Activated effector memory CD4-positive, alpha-beta T cell treated with anti-CD3 and anti-CD28 coated beads, Interleukin-2, amount 50 U/mL, for 16 hours (primary cell): Measurements from ENCODE around the gene EPHA4.

Experiments used
- DNase-seq: peaks from one replicate; pipeline ENCODE4 v3.0.0-alpha.2; 2020

The EPHA4 gene

DNA sequence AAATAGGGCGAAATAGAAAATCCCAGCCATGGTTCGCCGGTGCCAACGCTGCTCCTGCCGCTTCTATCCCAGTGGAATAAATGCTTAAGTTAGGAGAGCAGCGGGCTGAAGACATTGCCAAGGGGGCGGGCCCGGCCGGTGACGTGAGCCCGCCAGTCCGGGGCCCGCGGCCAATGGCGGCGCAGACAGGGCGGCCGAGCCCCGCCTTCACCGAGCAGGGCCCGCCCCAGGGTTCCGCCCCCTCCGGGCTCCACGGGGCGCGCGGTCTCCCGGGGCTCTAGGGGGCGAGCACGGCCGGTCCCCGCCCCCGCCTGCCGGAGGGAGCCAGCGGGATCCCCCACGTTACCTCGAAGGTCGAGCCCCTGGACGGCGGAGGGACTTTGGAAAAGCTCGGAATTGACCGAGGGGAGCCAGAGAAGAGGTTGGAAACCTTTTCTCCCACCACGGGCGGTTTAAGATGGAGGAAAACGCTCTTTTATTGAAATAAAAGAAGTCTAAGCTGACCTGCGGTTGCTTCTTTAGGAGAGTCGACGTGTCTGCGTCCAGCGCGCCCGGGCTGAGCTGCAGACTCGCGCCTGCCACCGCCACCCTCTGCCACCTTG, at the start of gene EPHA4:
Gene EPHA4 (minus strand): TSS at position 86 of the 602 bp plus-strand sequence. CDS start 56 bp downstream, at position 30.
- peak; percentile 96 for DNase-seq

DNA sequence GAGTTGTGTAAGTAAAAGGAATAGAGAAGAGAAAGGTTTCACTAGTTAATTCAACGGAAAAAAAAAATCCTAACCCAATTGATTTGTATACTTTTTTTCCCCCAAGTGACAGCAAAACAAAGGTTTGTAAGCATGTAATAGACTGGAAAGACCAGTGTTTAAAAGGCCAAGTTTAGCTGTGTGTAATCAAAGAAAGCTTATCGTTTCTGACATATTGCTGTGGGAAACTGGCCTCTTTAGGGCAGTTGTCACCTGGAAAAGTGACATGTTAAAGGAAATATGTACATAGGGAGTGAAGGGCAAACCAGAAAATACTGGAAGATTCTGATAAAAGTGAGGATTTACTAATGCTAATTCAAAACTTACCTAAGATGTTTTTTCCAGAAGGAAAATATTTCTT, 45.9 kb upstream of the EPHA4 start:
- DNase-seq, result no peak

DNA sequence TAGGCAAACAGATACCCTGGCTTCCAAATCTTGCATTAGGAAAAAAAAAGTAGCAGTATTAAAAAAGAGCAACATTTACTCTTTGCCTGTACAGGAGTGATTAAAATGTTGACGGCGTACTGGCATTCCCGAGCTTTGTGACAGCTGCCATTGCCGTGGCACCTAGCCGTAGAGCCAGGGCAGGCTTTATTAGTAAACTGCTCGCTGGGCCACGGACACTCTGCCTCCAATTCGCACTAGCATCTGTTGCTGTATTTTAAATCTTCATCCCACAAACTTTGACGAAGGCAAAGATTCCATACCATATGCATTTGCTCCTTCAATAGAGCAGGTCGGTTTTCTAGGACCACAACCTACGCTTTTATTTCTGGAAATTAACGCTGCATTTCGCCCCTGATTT, 44.5 kb upstream of the EPHA4 start:
- no peak for DNase-seq

DNA sequence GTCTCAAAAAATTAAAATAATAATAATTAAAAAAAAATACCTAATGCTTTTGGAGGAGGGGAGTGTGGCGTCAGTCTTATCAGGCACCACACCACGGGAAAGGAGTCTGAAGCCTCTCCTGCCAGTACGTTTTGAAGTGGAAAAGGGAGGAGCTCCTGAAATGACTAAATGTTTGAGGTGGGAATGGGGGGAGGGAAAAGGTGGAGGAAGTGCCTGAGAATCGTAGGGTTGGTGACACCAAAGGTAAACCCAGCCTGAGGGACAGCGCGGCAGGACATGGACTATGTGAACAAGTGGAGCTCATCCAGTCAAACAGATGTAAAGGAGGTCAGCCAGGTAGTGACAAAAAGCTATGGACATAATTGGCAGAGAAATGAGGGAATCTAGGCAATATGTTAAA, 42.2 kb upstream of the EPHA4 start:
- no peak for DNase-seq

DNA sequence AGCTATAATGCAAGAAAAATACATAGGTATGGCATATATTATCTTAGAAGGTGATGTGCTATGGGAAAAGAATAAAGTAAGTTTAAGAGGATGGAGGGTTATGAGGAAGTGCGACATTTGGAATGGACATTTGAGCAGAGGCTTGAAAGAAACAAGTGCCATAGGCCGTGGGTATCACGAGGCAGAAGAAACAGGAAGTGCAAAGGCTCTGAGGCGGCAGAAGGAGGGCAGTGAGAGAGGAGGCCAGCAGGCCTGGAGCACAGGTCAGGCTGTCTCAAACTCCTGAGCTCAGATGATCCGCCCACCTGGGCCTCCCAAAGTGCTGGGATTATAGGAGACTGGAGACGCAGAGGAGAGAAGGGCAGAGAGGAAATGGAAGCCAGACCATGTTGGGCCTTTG, 40.7 kb upstream of the EPHA4 start:
- DNase-seq, result no peak

DNA sequence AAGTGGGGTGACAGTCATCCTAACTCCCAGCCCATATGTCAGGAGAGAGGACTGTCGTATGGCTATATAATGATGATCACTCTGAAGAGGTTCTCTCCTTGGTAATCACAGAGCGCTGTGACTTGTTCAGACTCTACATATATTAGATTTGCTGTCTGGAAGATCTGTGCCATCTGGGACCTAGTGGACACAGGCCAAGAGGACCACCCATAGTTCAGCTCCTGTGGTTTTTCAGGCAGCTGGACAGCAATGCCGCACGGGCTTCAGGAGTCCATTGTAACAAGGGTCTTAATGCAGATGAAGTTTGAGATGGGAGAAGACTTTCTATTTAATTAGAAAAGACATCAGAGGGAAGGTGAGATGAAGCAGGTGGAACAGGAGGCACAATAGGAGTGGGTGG, 40.1 kb upstream of the EPHA4 start:
- DNase-seq, result no peak

DNA sequence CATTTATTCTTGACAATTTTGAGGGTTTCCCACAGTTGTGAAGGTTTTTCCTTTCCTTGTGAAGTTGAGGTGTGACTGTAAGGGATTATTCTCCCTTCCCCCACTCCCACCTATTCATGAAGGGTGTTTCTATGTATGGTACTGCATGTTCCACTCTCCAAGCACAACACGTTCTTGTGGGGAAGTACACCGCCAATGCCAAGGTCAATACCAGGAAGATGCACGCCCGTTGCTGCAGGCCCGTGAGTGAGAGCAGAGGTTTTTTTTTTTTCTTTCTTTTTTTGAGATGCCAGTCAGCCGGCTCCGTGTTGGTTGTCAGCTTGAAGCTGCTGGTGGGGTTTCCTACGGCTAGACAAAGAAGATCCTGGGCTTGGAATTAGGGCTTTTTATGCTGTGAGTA, 38.6 kb upstream of the EPHA4 start:
- no peak for DNase-seq

DNA sequence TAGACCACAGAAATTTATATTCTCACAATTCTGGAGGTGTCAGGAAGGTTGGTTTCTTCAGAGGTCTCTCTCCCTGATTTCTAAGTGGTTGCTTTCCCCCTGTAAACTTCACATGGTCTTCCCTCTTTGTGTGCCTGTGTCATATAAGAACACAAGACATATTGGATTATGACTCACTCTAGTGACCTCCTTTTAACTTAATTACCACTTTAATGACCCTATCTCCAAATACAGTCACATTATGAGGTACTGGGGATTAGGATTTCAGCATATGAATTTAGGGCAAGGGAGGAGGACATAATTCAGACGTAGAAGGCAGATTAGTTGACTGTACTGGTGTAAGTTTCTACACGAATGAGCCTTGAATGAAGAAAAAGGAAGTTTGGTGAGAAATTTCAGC, 38.2 kb upstream of the EPHA4 start:
- DNase-seq, result no peak

DNA sequence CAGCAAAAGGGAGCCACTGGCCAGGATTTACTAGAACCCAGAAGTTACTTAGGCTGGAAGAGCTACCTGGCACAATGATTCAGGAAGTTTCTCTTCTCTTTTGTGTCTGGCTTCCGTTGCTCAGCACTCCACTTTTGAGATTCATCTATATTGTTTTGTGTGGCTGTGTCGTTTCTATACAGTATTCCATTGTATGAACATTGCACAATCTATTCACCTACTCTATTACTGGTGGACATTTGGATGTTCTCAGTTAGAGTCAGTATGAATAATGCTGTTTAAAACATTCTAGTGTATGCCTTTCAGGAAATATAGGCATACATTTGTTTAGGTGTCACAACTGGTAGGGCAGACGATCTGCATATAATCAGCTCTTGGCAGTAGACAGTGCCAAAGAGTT, 36.3 kb upstream of the EPHA4 start:
- DNase-seq, result no peak

DNA sequence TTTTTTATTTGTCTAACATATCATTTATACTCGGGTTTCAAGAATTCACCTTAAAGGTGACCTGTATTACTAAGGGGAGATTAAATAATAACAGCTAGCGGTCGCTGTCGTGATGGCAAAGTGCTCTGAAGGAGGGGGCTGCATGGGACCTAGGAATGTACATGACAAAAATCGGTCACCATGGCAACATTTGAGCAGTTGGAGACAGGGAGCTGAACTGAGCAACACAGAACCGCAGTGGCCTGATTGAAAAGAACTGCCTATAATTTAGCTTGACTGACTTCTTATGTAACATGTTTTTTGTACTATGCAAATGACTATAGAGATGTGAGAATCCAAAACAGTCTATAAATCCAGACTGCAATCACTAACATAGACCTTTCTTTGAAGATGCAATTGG, 34.3 kb upstream of the EPHA4 start:
- no peak for DNase-seq

DNA sequence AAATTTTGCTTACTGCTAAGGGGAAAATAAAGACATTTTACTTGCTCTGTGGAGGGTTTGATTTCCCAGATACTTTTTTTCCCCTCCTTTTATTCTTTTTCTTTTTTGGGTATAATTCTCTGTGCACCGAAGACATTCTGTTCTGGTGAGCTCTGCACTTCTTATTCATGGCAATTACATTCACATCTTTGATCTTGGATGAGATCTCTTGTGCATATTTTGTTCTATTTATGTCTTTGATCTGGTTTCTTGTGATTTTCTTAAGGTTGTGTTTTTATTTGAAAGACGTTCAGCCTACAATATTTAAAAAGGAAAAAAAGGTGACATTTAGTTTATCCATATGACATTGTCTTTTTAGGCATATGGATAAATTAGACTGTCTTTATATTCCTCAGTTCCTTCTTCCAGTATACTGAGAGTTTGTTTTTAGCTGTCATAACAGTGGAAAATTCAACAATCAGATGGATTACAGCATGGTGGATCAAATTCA, 33.7 kb upstream of the EPHA4 start:
- DNase-seq, result no peak

DNA sequence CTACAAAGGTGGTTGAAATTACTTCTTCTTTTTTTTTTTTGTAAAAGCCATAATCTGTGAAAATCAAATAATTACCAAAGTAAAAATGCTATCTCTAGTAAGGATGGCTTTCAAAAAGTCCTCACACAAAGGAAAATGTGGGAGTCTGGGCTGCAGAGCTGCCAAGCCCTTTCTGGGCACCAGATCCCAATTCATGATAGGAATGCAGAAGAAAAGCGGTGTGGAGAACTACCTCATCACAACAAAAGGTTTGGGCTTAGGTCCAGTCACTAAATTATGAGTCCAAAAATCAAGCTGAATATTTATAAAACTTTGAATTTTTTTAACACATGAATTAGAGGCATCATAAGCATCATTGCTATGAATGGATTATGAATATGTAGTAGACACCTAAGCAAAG, 30.8 kb upstream of the EPHA4 start:
- DNase-seq, result no peak

DNA sequence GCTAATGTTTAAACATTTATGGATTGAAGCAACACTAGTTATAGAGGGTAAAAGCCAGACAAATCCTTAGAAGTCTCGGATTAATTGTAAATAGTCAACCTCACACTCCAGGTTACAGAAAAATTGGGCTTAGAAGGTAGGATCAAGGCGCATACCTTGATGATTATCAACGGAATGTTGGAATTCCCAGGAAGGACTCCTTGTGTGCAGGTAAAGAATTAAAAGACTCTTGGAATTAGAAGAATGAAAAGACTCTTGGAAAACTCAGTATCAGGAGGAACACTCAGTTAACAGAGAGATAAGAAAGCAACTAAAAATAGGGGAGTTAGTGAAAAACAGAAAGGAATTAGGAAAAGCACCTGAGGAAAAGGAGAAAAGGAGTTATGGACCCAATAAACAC, 29.3 kb upstream of the EPHA4 start:
- no peak for DNase-seq

DNA sequence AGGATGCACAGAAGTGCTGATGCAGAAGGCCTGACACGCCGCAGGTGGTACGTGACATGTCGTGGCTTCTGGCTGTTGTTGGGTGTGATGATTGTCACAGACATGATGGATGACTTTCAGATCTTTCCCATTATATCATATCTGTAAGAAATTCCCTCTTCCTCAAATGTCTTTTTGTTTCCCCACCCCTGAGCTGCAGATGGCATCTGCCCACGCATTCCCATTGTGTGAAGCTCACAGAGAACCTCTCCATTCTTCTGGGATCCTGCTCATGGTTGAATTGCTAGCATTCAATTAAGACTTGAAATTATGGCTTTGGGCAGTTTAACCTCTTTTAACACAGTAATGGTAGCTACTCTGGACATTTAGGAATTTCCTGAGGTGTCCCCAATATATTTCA, 28.3 kb upstream of the EPHA4 start:
- no peak for DNase-seq

DNA sequence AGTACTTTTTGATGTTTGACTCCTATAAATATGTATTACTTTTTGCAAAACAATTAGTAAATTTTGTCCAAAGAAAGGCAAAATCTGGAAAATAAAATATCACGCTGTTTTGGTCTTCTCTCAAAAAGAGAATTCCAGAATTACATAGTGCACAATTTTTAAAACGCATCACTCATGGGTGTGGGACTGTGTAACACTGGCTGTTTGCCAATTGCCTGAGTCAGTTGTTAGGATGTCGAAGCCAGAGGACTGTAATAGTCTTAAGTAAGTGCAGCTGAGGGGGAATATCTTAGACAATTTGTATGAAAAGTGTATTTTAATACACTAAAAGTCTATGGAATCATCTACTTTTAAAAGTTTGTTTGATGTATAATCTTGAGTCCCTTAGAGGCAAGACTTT, 24.1 kb upstream of the EPHA4 start:
- no peak for DNase-seq

DNA sequence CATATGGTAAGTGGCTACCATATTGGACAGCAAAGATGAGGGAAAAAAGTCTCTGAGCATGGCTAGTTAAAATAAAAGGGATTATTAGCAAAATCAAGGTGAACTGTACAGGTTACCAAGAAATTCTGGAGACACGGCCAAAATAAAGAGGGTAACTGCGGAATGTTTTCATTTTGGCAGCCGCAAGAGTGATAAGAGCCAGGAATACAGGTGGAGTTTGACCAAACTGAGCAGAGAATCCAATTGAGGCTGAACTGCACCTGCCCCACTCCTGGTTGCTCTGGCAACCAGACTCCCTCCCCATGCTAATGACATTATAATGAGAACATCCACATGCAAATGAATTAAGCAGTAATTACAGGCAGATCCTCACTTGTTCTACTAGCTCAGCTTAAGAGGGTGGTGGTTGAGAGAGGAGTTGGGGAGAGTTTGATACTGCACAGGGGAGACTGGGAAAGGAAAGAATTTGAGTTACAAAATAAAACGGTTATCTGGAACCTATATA, 18.8 kb upstream of the EPHA4 start:
- DNase-seq, result no peak

DNA sequence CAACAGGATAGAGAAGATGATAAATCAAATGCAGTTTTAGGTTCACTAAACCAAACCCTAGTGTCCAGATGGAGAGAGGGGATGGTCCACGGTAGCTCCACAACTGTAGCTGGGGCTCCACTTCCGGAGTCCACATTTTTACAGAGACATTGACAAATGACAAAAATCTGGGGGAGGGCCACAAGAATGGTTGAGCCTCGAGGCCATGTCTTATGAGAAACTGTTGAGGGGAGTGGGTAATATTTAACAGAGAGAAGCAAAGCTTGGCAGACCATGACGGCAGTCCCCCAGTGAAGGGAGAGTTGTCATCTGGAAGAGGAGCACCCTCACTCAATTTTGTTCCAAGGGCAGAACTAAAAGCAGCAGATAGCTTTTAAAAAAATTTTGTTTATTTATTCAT, 17.6 kb upstream of the EPHA4 start:
- DNase-seq, result no peak

DNA sequence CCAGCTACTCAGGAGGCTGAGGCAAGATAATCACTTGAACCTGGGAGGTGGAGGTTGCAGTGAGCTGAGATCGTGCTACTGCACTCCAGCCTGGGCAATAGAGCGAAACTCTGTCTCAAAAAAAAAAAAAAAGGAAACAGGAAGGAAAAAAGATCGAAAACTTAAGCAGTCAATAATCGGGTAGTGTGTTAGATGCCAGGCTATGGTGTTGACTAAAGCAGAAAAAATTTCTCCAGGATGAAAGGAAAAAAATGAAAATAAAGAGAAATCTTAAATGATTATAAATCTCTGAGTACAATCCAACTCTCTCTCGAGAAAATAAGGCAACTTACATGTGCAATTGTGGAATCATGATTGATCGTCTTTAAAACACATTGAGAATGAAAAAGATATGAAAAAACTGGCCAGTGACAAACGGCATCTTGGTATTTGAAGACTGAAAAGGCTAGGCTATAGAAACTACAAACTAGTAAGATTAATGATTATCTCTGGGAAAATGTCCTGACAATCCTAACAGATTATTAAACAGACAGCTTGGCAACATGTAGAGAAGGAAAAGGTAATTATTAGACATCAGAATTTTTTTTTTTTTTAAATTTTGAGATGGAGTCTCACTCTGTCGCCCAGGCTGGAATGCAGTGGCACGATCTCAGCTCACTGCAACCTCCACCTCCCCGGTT, 16.3 kb upstream of the EPHA4 start:
- no peak for DNase-seq

DNA sequence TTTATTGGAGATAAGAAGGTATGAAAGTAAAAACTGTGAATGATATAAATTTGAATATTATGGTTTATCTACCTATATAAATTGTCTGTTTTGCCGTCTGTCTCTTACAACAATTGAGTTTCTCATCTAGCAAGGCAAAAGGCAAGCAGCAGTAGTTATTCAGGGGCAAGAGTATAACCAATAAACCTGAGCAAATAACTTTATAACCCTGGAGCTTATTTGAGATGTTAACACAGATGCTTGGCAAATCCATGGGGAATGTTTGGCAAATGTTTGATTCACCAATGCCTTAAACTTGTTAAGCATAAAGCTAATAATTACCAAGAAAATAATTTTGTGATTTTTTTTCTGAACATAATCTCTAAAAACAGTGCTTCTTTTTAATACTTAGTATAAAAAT, 9.9 kb upstream of the EPHA4 start:
- no peak for DNase-seq

DNA sequence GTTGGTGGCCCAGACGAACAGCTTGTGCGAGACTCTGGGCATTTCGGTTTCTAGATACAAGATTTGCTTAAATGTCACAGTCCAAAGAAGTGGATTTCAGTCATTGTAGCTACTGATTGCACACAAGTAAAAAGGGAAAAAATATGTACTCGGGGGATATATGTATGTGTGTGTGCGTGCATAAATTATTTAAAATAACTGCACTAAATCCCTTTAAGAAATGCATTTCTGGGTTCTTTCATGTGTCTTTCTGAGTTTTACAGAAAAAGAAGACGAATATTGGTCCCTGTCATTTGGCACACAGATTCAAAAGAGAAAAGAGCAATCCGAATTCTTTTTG, 2.1 kb upstream of the EPHA4 start:
- no peak for DNase-seq

DNA sequence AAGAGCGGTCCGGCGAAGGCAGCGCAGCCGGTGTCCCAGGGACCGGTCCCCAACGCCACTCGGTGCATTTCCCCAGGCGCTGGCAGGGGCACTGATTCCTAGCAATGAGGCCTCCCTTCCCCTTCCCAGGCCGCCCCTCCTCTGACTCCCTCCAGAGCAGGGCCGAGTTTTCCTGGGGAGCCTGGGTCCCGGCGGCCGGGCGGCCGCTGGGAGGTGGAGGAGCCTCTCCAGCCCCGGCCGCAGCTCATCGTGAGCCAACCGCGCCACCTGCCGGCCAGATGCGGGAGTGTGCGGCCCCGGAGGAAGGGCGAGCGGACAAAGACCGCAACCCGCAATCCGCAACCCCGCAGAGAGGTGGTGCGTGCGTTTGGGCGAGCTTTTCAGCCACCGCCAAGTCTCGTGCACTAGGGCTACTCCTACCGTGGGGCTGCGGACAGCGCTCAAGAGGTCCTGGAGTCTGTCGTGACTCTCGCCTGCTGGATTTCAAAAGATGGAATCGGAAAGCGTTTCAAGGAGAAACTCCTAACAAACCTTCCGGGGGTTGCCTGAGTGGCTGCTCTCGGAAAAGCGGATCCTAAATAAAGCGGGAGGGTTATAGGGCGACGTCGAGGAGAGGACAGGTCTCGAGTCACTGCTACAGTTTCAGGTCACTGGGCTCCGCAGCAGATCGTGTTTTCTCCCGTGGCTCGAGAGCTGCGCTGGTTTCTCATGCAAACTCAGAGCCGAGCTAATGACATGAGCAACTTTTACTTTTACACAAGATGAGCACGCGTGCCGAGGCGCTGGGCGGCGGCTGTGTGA, 1.5 kb upstream of the EPHA4 start:
- peak; percentile 94 for DNase-seq

DNA sequence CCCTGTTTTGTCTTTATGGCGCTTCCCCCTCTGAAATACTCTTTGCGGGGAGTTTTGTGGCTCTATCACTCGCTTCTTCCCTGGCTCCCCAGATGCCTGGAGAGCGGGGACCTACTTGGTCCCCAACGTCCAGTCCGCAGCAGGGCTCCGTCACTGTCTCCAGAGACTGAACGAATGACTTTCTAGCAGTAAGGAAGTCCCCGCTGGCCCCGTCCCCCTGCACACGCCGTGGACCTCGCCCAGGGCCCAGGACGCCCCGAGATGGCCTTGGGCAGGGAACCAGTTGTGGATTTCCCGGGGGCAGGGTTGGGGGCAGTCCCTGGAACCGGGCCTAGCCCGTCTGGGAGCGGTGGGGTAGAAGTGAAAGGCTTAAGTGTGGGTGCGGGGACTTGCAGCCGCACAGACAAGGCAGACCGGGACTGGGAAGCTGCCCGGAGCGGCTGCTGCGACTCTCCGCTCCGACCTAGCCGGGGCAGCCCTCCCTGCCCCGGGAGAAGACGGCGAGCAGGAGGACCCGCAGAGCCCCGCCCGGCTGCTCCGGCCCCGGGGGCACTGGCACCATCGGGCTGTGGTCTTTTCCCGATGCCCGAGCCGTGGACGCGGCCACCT, 821 bp upstream of the EPHA4 start:
- DNase-seq, result peak; percentile 75

DNA sequence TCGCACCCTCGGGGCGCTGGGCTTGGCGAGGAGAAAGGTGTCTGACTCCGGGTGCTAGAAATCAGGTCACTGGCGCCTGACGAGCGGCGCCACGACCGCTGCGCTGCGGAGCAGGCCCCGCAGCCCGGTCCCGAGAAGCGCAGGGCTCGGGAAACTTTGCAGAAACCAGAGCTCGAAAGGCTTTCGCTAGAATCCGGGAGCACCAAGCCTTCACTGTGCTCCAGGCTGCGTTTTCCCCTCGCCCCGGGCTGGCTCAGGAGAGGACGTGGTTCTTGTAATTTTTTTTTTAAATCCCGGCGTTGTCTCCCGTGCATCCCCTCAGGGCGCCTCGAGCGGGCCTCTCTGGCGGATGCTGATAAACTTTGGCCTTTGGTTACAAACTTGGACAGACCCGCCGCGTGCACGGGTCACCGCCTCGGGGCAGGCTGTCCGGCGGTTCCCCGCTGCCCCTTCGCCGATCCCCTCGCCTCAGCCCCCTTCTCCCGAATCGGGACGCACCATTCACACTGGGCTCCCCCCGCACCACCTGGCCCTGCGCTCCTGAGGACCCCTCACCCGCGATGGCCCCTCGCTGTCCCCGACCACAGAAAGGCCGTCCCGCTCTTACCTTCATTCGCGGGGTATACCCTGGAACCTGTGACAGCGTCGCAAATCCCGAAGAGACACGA, 419 bp downstream of the EPHA4 start:
- DNase-seq, result no peak
